Activated T-helper 1 cell treated with anti-CD3 and anti-CD28 coated beads, Interleukin-12 subunit alpha, Interleukin-12 subunit beta, Interleukin-2, Interleukin-4 antibody, amounts not matched to agents 30 ng/mL and 10 ng/mL and 1 ng/mL, durations not matched to agents 14 hours and 24 hours and 36 hours (primary cell): ENCODE results near the gene MYH9. TPM values are rescaled to one million over a fixed set of nuclear protein-coding genes. Genes with fewer than 3 reads are reported as not detected.
A peak's percentile ranks its signal among the peaks of the same experiment; 100 is the strongest.
"Not testable (repeated sequence)": the region's sequence is repeated elsewhere in the genome, so short reads cannot be mapped to it uniquely, and the experiment has no call there.

Experiments
- DNase-seq: peaks from one replicate; pipeline ENCODE4 v3.0.0; 2021; ENCODE audit warnings: low spot score
- H3K27ac Mint-ChIP-seq: one replicate; pipeline ENCODE4 v1.8.0; 2021; ENCODE audit warnings: mild to moderate bottlenecking, mixed read lengths
- H3K27me3 Mint-ChIP-seq: one replicate; pipeline ENCODE4 v1.8.0; 2022; ENCODE audit warnings: mild to moderate bottlenecking, moderate library complexity, mixed read lengths; ENCODE audit not compliant: insufficient read depth
- H3K36me3 Mint-ChIP-seq: one replicate; pipeline ENCODE4 v1.8.0; 2021; ENCODE audit warnings: low read depth, mixed read lengths
- H3K4me1 Mint-ChIP-seq: one replicate; pipeline ENCODE4 v1.8.0; 2021; ENCODE audit warnings: low read depth, mixed read lengths
- H3K4me3 Mint-ChIP-seq: one replicate; pipeline ENCODE4 v1.8.0; 2021; ENCODE audit warnings: mild to moderate bottlenecking, moderate library complexity, mixed read lengths
- H3K9me3 Mint-ChIP-seq: one replicate; pipeline ENCODE4 v1.8.0; 2021; ENCODE audit warnings: mixed read lengths
- intact Hi-C: fragments of 100-400 bp; cut with micrococcal nuclease; formaldehyde crosslinking; loops from one replicate; pipeline ENCODE4 v1.15.1; 2024
- total RNA-seq: library from RNA; stranded (reverse); gene quantifications from 2 replicates; pipeline ENCODE4 v1.2.3, GENCODE V29; 2022

MYH9 gene
- total RNA-seq, 1 donor from 2014 or later: 618 TPM

DNA sequence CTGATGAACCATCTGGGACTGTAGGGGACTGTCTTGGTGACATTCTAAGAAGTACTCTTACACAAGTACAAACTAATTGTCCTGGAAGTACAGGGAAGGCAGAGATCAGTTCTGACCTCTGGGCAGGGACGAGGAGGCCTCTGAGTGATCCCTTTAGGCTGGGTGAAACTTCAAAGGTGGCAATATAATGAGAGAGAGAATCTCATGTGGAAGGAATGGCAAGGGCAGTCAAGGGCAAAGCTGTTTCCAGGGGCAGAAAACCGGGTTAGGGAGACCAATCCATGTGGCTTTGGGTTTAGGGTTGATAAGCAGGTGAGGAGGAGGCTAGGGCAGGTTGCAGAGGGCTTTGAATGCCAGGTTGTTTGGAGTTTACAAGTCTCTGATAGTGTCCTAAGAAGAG lies 21.3 kb upstream of the MYH9 start:
- H3K36me3 Mint-ChIP-seq: no peaks in the 10 kb centered on the region
- intact Hi-C loops: no loop called here
- no peak for DNase-seq
- H3K9me3 Mint-ChIP-seq: no peaks in the 10 kb centered on the region
- no peaks in the 10 kb centered on the region for H3K27me3 Mint-ChIP-seq
- H3K27ac Mint-ChIP-seq: peak overlapping the region; percentile 3
- no peak overlapping the region for H3K4me3 Mint-ChIP-seq
- H3K4me1 Mint-ChIP-seq: peaks cover 34% of the 10 kb centered on the region

DNA sequence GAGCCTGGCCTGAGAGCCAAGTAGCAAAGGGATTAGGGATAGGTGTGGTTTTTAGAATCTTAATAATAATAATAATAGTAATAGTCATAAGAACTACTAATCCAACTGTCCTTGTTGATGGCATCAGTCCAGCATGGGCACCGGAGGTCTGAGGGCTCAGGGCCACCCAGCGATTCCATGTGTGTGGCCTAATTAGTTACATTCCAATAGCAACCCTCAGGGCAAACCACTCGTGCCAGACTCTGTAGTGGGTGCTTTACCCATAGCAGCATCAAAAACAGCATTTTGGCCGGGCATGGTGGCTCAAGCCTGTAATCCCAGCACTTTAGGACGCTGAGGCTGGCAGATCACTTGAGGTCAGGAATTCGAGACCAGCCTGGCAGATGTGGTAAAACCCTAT lies 19.0 kb upstream of the MYH9 start:
- Mint-ChIP-seq H3K4me3 (no peak overlapping the region), H3K36me3 (no peaks in the 10 kb centered on the region), H3K4me1 (peaks cover 34% of the 10 kb centered on the region), H3K9me3 (no peaks in the 10 kb centered on the region), H3K27me3 (no peaks in the 10 kb centered on the region), H3K27ac (no peak overlapping the region)
- DNase-seq: no peak
- intact Hi-C loops: loop anchor here (2.0 kb wide), 1 partner anchor 18 kb away; no protein-coding TSS in a partner anchor

DNA sequence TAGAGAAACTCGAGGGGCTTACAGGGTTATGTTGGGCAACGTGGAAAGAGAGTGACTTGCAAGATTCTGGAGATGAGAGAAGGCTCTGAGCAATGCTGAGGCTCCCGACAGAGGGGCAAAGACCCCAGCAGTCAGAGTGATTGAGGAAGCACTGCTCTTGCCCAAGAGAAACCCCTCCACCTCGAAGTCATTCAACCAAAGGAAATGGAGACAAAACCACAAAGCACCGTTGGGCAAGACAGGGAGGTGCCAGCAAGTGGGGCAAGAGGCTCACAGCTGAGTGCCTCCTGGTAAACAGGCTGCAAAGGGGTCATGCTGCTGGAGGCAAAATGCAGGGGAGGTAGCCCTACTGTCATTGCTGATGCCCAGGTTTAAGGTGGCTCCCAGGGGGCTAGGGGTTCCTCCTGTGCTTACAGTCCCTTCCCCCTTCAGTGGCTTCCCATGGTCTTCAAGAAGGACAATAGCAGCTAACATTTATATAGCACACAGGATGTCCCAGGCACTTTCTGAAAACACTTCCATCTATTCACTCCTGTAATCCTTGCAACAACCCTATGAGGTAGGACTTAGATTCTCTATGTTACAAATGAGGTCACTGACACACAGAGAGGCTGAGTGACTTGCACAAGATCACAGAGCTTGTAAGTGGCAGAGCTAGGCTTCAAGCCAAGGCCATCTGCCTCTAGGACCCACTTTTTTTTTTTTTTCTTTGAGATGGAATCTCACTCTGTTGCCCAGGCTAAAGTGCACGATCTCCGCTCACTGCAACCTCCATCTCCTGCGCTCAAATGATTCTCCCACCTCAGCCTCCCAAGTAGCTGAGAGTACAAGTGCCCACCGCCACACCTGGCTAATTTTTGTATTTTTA lies 18.1 kb upstream of the MYH9 start:
- Mint-ChIP-seq H3K4me1 (peaks cover 34% of the 10 kb centered on the region), H3K27me3 (no peaks in the 10 kb centered on the region), H3K4me3 (peak overlapping the region; percentile 46), H3K9me3 (no peaks in the 10 kb centered on the region), H3K36me3 (no peaks in the 10 kb centered on the region), H3K27ac (peak overlapping the region; percentile 96)
- peak; percentile 33 for DNase-seq
- intact Hi-C loops: loop anchor here (1.0 to 2.0 kb wide), 2 partner anchors 17 to 49 kb away; no protein-coding TSS in a partner anchor

DNA sequence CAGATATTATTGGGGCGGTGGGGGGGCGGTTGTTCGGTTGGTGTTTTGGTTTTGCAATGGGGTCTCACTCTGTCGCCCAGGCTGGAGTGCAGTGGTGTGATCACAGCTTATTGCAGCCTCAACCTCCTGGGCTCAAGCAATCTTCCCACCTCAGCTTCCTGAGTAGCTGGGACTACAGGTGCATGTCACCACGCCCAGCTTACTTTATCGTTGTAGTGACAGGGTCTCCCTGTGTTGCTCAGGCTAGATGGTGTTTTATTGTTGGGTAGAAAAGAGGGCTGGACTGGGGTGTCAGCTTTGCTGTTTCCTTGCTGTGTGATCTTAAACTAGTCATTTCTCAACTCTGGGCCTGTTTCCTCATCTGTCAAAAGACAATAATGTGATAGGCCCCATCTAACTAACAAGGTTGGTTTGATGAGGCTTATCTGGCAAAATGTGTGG lies 17.5 kb upstream of the MYH9 start:
- intact Hi-C loops: loop anchor here (1.0 kb wide), 1 partner anchor 50 kb away; no protein-coding TSS in a partner anchor
- Mint-ChIP-seq H3K27me3 (no peaks in the 10 kb centered on the region), H3K27ac (peak overlapping the region; percentile 96), H3K9me3 (no peaks in the 10 kb centered on the region), H3K4me1 (peaks cover 34% of the 10 kb centered on the region), H3K36me3 (no peaks in the 10 kb centered on the region), H3K4me3 (peak overlapping the region; percentile 46)
- DNase-seq: no peak

DNA sequence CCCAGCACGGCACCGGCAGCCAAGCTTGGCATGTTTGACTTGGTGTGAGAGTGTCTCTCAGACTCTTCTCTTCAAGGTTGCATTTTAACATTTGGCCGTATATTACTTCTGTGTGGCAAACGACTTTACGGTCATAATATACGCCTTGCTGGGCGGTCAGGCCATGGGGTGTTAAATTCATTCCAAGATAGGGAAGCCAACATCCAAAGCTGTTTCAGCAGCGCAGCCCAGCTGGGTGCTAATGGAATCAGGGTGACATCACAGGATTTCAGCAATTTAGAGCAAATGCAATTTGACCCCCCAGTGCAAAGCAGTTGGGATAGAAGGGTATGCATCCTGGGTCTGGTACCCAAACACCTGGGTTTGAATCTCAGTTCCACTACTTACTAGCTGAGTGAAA lies 16.7 kb upstream of the MYH9 start:
- DNase-seq: no peak
- Mint-ChIP-seq H3K4me3 (no peak overlapping the region), H3K27ac (no peak overlapping the region), H3K9me3 (no peaks in the 10 kb centered on the region), H3K27me3 (no peaks in the 10 kb centered on the region), H3K36me3 (no peaks in the 10 kb centered on the region), H3K4me1 (peaks cover 30% of the 10 kb centered on the region)
- intact Hi-C loops: no loop called here

DNA sequence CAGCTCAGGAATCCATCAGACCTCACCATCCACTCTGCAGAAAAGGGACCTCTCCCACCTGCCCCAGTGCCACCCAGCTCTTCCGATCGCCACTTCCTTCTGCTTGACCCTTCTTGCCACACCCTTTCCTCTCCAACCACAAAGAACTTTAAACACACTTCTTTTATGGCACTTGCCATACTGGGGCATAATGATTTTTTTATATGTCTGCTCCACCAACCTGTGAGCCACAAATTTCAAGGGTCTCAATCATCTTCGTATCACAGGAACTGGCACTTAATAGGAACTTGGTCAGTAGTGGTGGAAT lies 11.7 kb upstream of the MYH9 start:
- no peaks in the 10 kb centered on the region for H3K9me3 Mint-ChIP-seq

DNA sequence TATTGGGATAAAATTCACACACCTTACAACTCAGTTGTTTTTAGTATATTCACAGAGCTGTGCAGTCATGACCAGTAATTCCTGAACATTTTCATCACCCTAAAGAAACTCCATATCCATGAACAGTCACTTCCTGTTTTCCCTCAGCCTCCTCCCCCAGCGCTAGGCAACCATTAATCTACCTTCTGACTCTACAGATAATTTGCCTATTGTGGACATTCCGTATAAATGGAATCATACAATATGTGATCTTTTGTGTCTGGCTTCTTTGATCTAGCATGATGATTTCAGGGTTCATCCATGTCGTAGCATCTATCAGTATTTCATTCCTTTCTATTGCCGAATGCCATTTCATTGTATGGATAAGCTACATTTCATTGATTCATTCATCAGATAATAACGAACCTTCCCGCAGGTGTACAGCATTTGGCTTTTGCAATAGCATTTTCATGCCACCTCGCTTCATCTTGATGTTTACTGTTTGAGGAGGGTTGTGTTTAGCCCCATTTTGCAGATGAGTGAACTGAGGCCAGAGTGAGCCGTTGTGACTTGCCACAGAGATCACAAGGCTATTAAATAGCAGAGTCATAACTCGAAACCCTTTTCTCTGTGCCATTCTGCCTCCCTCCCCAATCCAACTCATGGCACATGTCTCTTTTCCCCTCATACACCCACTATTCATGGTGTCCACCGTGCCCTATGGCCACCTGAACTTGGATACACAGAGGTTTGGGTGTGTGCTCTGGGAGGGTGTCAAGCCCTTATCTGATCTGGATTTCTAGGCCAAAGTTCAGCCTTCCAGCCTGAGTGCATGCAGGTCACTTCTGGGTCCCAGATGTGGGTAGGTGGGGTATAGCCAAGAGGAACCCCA lies 11.1 kb upstream of the MYH9 start:
- DNase-seq: no peak
- Mint-ChIP-seq H3K27me3 (no peaks in the 10 kb centered on the region), H3K27ac (no peak overlapping the region), H3K36me3 (no peaks in the 10 kb centered on the region), H3K4me1 (peaks cover 13% of the 10 kb centered on the region), H3K4me3 (no peak overlapping the region), H3K9me3 (no peaks in the 10 kb centered on the region)
- intact Hi-C loops: no loop called here

More for the DNA sequence above, 11.7 kb upstream of the MYH9 start:
- intact Hi-C loops: no loop called here
- H3K27me3 Mint-ChIP-seq: no peaks in the 10 kb centered on the region
- no peak overlapping the region for H3K4me3 Mint-ChIP-seq
- no peaks in the 10 kb centered on the region for H3K36me3 Mint-ChIP-seq
- H3K4me1 Mint-ChIP-seq: peaks cover 13% of the 10 kb centered on the region
- no peak overlapping the region for H3K27ac Mint-ChIP-seq
- DNase-seq: no peak

DNA sequence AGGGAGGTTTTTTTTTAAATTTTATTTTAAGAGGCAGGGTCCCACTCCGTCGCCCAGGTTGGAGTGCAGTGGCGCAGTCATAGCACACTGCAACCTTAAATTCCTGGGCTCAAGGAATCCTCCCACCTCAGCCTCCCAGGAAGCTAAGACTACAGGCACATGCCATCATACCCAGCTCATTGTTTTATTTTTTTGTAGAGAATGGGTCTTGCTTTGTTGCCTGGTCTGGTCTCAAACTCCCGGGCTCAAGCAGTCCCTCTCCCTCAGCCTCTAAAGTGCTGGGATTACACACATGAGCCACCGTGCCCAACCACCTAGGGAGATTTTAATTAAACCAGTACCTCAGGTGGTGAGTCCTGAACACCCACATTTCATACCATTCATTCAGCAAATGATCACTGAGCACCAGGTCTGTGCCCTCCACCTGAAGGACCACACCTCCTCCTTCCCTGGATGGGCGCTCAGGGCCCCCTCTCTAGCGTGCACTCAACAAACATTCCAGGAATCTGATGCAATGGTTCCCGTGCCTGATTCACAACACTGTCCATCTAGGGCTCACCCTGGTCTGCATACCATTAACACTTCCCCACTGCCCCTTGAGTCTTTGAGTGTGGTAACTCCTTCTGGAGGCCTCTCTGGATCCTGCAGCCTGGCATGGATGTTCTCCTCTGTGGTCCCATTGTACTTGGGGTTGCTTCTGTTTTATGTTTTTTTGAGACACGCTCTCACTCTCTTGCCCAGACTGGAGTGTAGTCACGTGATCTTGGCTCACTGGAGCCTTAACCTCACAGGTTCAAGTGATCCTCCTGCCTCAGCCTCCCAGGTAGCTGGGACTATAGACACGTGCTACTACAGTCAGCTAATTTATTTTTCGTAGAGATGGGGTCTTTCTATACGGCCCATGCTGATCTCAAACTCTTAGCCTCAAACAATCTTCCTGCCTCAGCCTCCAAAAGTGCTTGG lies 9.6 kb upstream of the MYH9 start:
- no peaks in the 10 kb centered on the region for H3K36me3 Mint-ChIP-seq
- DNase-seq: no peak
- H3K27me3 Mint-ChIP-seq: no peaks in the 10 kb centered on the region
- peaks cover 13% of the 10 kb centered on the region for H3K4me1 Mint-ChIP-seq
- no peaks in the 10 kb centered on the region for H3K9me3 Mint-ChIP-seq
- no peak overlapping the region for H3K4me3 Mint-ChIP-seq
- no peak overlapping the region for H3K27ac Mint-ChIP-seq
- intact Hi-C loops: no loop called here

DNA sequence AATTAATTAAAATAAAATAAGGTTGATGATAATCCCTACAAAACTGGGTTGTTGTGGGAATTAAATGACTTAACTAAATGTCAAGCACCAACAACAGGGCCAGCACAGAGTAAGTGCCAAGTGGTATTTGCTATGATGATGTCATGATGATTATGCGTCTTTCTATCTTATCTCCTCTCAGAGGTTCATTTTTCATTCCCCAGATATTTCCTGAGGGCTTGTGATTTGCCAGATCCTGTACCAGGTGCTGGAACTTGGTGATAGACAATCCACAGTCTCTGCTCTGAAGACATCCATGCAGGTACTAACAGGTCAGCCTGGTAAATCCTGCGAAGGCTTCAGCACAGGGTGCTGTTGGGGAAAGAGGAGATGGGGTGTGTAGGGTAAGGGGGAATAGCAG lies 8.1 kb upstream of the MYH9 start:
- Mint-ChIP-seq H3K4me3 (no peak overlapping the region), H3K9me3 (no peaks in the 10 kb centered on the region), H3K27me3 (no peaks in the 10 kb centered on the region), H3K27ac (no peak overlapping the region), H3K36me3 (no peaks in the 10 kb centered on the region), H3K4me1 (peaks cover 13% of the 10 kb centered on the region)
- intact Hi-C loops: no loop called here
- DNase-seq: no peak

DNA sequence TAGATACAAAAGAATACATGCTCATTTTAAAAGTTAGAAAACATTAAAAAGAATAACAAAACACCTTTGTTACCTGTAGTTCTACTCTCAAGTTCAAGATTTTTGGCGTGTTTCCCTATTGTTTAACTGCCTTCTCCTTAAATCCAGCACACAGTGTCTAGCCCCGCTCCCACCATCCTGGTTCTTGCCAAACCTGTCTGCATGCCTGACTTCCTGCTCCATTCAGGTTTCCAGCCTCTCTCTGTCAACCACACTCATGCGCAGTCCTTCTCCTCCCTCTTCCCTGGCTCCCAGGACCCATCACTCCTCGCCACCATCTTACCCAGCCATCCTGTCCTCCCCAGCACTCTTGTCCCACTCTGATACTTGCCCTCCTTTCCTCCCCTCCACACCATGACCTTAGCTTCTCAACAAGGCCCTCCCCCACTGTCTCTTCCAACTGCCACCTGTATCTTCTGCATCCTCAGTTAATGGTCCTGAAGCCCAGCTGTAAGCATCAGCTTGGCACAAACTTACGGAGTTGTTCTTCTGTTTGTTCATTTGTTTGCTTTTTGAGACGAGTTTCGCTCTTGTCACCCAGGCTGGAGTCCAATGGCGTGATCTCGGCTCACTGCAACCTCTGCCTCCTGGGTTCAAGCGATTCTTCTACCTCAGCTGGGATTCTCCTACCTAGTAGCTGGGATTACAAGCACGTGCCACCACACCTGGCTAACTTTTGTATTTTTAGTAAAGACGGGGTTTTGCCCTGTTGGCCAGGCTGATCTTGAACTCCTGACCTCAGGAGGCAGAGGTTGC lies 7.5 kb upstream of the MYH9 start:
- intact Hi-C loops: no loop called here
- Mint-ChIP-seq H3K27ac (no peak overlapping the region), H3K27me3 (no peaks in the 10 kb centered on the region), H3K4me1 (peaks cover 17% of the 10 kb centered on the region), H3K36me3 (no peaks in the 10 kb centered on the region), H3K9me3 (no peaks in the 10 kb centered on the region), H3K4me3 (no peak overlapping the region)
- DNase-seq: no peak

DNA sequence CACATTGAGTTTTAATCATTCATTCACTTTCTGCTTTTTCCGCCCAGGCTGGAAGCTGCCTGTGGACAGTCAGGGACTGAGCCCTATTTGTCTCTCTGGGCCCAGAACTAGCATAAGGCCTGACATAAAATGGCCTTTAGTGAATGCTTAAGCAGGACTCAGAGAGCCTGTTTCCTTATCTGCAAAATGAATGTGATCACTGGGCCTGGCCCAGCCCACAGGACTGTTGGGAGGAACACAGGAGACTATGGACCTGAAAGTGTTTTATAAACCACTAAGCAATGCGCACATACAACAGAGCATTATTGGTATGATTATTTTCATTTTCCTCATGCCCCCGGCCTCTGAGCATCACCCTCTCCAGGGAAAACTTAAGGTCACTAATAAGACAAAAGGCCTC lies 3.9 kb upstream of the MYH9 start:
- no peaks in the 10 kb centered on the region for H3K9me3 Mint-ChIP-seq
- H3K36me3 Mint-ChIP-seq: peaks cover 1% of the 10 kb centered on the region
- peaks cover 15% of the 10 kb centered on the region for H3K4me1 Mint-ChIP-seq
- intact Hi-C loops: no loop called here
- DNase-seq: no peak
- no peak overlapping the region for H3K4me3 Mint-ChIP-seq
- H3K27ac Mint-ChIP-seq: no peak overlapping the region
- H3K27me3 Mint-ChIP-seq: no peaks in the 10 kb centered on the region

DNA sequence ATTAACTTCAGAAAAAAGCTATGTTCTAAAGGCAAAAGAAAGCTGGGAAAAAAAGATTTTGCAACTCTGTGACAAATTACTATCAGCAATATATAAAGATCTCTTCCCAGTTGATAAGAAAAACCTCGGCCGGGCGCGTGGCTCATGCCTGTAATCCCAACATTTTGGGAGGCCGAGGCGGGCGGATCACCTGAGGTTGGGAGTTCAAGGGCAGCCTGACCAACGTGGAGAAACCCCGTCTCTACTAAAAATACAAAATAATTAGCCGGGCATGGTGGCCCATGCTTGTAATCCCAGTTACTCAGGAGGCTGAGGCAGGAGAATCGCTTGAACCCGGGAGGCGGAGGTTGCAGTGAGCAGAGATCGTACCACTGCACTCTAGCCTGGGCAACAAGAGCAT lies 1.4 kb upstream of the MYH9 start:
- not testable (repeated sequence) for H3K27ac Mint-ChIP-seq, H3K9me3 Mint-ChIP-seq, H3K27me3 Mint-ChIP-seq, DNase-seq
- Mint-ChIP-seq H3K36me3 (peaks cover 22% of the 10 kb centered on the region), H3K4me3 (peak overlapping the region; percentile 85), H3K4me1 (peaks cover 36% of the 10 kb centered on the region)
- intact Hi-C loops: loop anchor here (2.0 to 5.0 kb wide), 4 partner anchors 18 to 152 kb away; partner anchors contain the start of genes APOL2 and EIF3D
